Activated naive CD8-positive, alpha-beta T cell (primary cell): ENCODE measurements around the gene DPF3.

Experiments
- H3K27ac Mint-ChIP-seq: one replicate; pipeline ENCODE4 v1.8.0; 2021; ENCODE audit warnings: mixed read lengths
- H3K27me3 Mint-ChIP-seq: one replicate; pipeline ENCODE4 v1.8.0; 2021; ENCODE audit warnings: mixed read lengths
- H3K36me3 Mint-ChIP-seq: one replicate; pipeline ENCODE4 v1.8.0; 2021; ENCODE audit warnings: mixed read lengths
- H3K4me1 Mint-ChIP-seq: one replicate; pipeline ENCODE4 v1.8.0; 2021; ENCODE audit warnings: low read depth, mixed read lengths
- H3K4me3 Mint-ChIP-seq: one replicate; pipeline ENCODE4 v1.8.0; 2021; ENCODE audit warnings: mild to moderate bottlenecking, mixed read lengths
- H3K9me3 Mint-ChIP-seq: one replicate; pipeline ENCODE4 v1.8.0; 2021; ENCODE audit warnings: low read depth, mixed read lengths

DPF3 gene

DNA sequence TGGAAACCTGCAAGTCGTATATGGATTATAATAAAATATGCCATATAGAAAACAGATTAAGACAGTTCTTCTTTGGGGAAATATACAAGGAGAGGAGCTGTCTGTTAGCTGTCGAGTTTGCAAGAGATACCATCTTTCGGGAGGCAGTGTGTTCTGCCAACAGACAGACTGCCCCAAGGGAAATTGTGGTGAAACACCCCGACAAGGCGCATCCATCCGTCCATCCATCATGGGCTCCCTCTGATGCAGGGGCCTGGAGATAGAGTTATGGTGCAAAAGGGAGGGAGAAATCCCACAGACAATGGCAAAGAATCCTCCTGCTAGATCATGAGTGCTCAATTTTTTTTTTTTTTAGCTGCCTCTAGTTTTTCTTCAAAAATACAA, 156.3 kb downstream of the DPF3 start:
- Mint-ChIP-seq H3K27me3 (peaks cover 1% of the 10 kb centered on the region), H3K4me3 (no peak overlapping the region), H3K27ac (no peak overlapping the region), H3K9me3 (no peaks in the 10 kb centered on the region), H3K4me1 (no peaks in the 10 kb centered on the region), H3K36me3 (no peaks in the 10 kb centered on the region)

DNA sequence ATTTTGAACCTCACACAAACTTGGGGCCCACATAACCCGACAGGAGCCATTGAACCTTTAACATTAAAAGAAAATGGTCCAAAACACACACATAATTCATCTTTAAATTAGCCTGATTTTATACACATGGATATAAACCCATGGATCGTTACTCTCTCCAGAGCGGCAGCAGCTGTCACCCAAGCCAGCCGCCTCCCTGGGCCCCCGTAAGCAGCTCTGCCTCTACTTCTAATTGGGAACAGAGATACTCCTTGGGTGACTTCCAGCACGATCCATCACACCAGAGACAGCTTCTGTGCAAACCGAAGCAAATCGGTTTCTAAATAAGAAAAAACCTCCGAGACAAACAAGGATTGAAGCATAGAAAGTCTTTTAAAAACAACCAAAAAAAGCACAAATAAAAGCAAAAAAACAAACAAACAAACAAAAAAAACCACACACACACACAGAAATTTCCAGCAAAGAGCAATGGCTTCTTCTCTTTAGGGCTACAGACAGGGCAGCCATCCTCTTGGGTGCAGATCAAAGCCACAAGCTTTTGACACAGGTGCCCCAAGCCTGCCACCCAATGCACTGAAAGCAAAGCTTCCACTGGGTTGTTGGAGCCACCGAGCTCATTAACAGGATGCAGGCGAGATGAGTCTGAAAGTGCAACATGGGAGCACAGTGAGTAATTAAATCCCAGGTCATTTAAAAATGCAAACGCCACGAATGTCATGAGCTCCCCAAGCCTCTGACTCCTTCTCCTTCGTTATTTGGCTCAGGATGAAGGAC, 156.9 kb downstream of the DPF3 start:
- H3K27me3 Mint-ChIP-seq = peaks cover 1% of the 10 kb centered on the region
- H3K27ac Mint-ChIP-seq = no peak overlapping the region
- no peaks in the 10 kb centered on the region for H3K36me3 Mint-ChIP-seq
- H3K4me1 Mint-ChIP-seq = no peaks in the 10 kb centered on the region
- H3K9me3 Mint-ChIP-seq = no peaks in the 10 kb centered on the region
- no peak overlapping the region for H3K4me3 Mint-ChIP-seq

DNA sequence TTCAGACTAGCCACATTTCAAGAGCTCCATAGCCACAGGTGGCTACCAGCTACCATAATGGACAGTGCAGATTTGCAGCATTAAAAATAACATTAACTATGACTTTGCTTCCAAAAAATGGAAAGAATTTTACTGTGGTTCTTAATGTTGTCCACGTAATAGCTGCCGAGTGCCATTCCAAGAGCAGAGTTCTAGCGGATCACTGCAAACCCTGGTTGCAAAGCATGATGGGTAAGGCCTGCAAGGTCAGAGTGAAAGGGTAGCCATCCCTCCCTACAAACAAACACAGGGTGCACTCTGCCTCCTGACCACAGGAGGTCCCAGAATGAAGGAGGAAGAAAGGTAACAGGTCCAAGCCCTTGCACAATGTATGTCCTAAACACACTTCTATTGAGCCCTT, 157.6 kb downstream of the DPF3 start:
- Mint-ChIP-seq H3K27ac (no peak overlapping the region), H3K36me3 (no peaks in the 10 kb centered on the region), H3K4me1 (no peaks in the 10 kb centered on the region), H3K9me3 (no peaks in the 10 kb centered on the region), H3K4me3 (no peak overlapping the region), H3K27me3 (peaks cover 1% of the 10 kb centered on the region)

DNA sequence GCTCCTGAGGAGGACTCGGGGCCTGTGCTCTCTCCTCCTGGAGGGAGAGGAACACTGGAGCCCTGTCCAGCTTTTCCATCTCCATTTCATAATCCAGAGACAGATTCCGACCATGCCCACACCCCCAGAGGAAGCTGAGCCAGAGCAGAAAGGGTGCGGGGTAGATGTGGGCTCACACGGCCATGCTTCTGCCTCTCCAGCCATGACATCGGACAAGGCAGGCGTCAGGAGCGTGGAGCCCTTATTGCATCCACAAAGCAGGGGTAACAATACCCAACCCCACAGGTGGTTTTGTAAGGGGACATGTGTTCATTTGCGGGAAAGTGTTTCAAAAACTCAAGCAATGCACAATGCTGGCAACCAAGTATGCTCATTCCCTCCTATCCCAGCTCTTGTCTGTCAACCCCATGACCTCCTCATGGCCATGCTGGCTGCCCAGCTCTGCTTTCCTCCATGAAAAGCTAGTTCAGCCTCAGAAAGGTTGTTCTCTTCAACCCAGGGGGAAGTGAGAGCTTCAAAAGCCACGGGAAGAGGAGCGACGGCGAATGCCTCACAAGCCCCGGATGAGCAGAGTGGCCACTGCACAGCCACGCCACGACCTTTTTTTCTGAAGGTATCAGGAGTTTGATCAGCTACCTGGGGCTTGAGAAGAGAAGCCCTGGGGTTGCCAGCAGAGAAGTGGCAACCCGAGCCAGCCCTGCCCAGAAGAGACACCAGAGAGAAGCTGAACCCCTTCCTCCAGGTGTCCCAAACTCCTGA, 161.7 kb downstream of the DPF3 start:
- H3K36me3 Mint-ChIP-seq = peaks cover 3% of the 10 kb centered on the region
- no peak overlapping the region for H3K4me3 Mint-ChIP-seq
- peaks cover 1% of the 10 kb centered on the region for H3K27me3 Mint-ChIP-seq
- H3K27ac Mint-ChIP-seq = no peak overlapping the region
- H3K4me1 Mint-ChIP-seq = no peaks in the 10 kb centered on the region
- H3K9me3 Mint-ChIP-seq = no peaks in the 10 kb centered on the region

DNA sequence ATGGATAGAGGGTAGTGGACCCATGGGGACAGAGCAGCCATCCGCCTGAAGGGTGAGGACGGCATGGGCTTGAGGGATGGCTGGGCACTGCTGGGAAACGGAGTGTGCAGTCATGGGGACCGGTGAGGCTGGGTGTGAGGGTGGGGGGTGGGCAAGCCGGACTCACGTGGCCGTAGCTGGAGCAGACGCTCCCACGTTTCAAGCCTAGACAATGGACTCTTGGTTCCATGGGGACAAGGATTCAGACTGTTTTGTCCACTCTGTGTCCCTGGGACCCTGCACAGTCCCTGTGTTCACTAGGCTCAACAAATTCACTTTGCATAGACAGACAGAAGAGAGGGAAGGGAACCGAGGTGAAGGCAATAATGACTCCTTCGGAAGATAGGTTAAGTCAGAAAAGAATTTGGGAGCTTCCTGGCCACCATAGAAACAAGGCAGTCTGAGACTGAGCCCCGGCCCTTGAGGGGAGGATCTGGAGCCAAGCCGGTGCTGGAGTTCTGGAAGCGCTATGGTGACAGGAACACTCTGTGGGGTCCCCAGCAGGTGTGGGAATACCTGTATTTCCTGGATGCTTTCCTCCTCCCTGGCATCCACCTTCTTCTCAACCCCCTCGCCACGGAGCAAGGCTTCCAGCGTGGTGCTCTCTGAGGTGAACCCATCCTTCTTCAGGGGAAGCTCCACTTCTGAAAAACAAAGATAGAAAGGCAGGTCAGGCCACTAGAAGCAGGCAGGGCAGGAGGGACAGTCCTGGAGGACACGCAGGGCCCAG, 162.5 kb downstream of the DPF3 start:
- Mint-ChIP-seq H3K36me3 (peaks cover 3% of the 10 kb centered on the region), H3K4me1 (no peaks in the 10 kb centered on the region), H3K4me3 (no peak overlapping the region), H3K27me3 (peaks cover 1% of the 10 kb centered on the region), H3K27ac (no peak overlapping the region), H3K9me3 (no peaks in the 10 kb centered on the region)

GRCh38 chr14:72730468-72730867, 163.4 kb downstream of the DPF3 start:
- peaks cover 3% of the 10 kb centered on the region for H3K36me3 Mint-ChIP-seq
- H3K27ac Mint-ChIP-seq = no peak overlapping the region
- H3K27me3 Mint-ChIP-seq = peaks cover 1% of the 10 kb centered on the region
- no peaks in the 10 kb centered on the region for H3K4me1 Mint-ChIP-seq
- H3K4me3 Mint-ChIP-seq = no peak overlapping the region
- H3K9me3 Mint-ChIP-seq = no peaks in the 10 kb centered on the region

DNA sequence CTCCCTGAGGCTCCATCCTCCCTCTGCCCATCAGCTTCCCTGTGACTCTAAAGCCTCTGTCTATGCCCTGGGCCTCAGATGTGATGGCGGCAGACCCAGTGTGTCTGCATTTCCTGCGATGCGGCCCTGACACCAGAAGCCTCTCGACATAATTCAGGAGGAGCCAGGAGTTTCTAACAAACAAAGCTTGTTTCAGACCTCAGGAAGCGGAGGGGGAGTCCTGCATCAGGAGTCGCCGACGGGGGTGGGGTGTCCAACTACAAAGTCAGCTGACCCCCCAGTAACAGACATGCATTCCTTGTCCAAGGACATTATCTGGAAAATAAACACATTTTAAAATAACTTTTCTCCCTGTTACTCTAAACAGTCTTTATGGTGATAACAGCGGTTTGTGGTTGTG, 167.5 kb downstream of the DPF3 start:
- Mint-ChIP-seq H3K9me3 (no peaks in the 10 kb centered on the region), H3K4me3 (no peak overlapping the region), H3K36me3 (peaks cover 6% of the 10 kb centered on the region), H3K27me3 (no peaks in the 10 kb centered on the region), H3K27ac (no peak overlapping the region), H3K4me1 (peaks cover 8% of the 10 kb centered on the region)

DNA sequence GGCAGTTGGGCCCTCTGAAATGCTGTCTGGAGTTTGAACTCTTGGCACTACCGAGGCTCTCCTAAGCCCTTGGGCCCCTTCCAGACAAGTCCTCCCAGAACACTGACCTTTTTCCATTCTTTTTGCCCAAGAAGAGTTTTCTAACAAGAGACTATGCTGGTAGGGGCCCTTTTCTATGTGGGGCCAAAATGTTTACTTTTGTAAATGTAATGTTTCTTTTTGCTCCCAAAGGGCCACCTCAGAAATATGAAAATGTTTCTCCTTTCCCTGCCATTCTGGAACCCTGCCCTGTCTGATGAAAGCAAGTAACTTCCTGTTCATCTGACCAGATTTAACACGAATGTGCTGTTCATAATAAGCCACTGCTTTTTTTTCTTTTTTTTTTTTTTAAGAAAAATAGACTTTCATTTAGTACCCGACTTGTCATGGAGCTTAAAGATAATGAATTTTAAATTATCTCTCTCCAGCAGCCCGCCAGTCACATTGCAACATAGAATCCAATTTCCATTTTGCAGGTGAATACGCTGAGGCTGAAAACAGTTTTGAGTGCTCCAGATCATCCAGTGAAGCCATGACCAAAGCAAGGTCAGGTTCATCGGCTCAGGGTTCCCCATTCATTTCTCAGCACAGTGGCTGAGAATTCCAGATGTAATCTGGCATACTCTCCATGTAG, 169.9 kb downstream of the DPF3 start:
- Mint-ChIP-seq H3K9me3 (no peaks in the 10 kb centered on the region), H3K4me1 (peaks cover 8% of the 10 kb centered on the region), H3K36me3 (peaks cover 6% of the 10 kb centered on the region), H3K27ac (no peak overlapping the region), H3K4me3 (no peak overlapping the region), H3K27me3 (no peaks in the 10 kb centered on the region)

DNA sequence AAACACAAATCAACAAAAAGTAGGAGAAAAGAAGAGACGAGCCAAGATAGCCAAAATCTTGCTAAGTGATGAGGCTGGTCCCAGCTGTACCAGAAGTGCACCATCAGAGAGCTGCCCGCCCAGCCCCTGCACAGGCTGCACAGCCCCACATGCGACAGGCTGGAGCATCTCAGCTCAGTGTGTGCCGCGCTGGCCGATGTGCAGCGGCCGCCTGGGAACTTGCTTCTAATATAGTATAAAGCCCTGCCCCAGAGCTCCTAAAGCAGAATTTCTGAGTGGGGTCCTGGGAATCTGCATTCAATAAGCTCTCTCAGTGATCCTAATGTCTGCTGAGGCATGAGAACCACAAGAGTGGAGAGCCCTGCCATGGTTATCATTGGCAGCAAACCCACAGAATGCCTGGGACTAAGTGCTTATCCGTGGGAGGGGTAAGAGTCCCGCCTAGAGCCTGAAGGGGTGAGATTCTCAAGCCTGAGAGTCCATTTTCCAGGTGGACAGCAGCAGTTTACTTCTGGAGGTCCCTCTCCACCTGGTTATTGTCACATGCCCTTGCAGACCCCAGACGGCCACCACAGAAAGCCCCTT, 171.6 kb downstream of the DPF3 start:
- H3K36me3 Mint-ChIP-seq = peaks cover 3% of the 10 kb centered on the region
- H3K4me1 Mint-ChIP-seq = peaks cover 8% of the 10 kb centered on the region
- H3K9me3 Mint-ChIP-seq = no peaks in the 10 kb centered on the region
- H3K4me3 Mint-ChIP-seq = no peak overlapping the region
- H3K27ac Mint-ChIP-seq = no peak overlapping the region
- no peaks in the 10 kb centered on the region for H3K27me3 Mint-ChIP-seq

DNA sequence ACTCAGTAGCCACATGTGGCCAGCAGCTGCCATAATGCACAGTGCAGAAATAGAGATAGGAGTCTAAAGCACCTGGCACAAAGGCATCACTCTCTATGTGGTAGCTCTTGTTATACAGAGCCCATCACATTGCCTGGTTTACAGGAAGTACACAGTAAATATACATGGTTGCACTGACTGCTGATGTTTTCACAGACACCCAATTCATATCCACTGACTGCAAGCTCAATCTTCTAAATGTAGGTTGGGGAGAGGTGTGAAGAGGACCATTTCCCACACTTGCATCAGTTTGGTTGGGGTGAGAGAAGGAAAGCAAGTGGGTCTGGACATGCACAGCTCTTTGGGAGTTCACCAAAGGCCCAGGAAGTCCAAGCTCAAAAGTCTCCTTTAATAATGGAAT, 172.8 kb downstream of the DPF3 start:
- Mint-ChIP-seq H3K4me1 (peaks cover 18% of the 10 kb centered on the region), H3K27me3 (no peaks in the 10 kb centered on the region), H3K27ac (no peak overlapping the region), H3K36me3 (peaks cover 5% of the 10 kb centered on the region), H3K4me3 (no peak overlapping the region), H3K9me3 (no peaks in the 10 kb centered on the region)

DNA sequence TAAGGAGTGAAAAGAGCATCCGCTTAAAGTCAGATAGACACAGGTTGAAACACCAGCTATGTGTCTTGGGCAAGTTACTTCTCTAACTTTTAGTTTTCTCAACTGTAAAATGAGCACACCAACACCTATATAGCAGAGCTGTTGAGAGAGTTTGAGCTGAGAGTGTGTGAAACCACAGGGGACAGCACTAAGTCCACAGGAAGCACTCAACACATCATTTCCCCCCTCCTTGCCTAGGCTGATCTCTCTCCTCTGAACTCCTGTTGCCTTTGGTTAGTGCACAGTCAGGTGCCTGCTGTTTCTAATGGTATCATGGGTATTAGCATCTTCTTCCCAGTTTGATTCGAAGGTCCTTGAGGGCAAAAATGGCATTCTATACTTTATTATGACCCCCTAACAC, 176.7 kb downstream of the DPF3 start:
- no peak overlapping the region for H3K27ac Mint-ChIP-seq
- H3K4me1 Mint-ChIP-seq = peaks cover 41% of the 10 kb centered on the region
- peaks cover 2% of the 10 kb centered on the region for H3K36me3 Mint-ChIP-seq

GRCh38 chr14:72716476-72716875, 177.4 kb downstream of the DPF3 start:
- Mint-ChIP-seq H3K27ac (no peak overlapping the region), H3K36me3 (peaks cover 2% of the 10 kb centered on the region), H3K9me3 (no peaks in the 10 kb centered on the region), H3K4me3 (no peak overlapping the region), H3K27me3 (no peaks in the 10 kb centered on the region), H3K4me1 (peaks cover 45% of the 10 kb centered on the region)

More for the DNA sequence above, 176.7 kb downstream of the DPF3 start:
- H3K9me3 Mint-ChIP-seq = no peaks in the 10 kb centered on the region
- no peak overlapping the region for H3K4me3 Mint-ChIP-seq
- H3K27me3 Mint-ChIP-seq = no peaks in the 10 kb centered on the region

GRCh38 chr14:72715850-72716228, 178.1 kb downstream of the DPF3 start:
- Mint-ChIP-seq H3K36me3 (peaks cover 2% of the 10 kb centered on the region), H3K27ac (no peak overlapping the region), H3K9me3 (no peaks in the 10 kb centered on the region), H3K4me1 (peaks cover 45% of the 10 kb centered on the region), H3K27me3 (no peaks in the 10 kb centered on the region), H3K4me3 (no peak overlapping the region)

DNA sequence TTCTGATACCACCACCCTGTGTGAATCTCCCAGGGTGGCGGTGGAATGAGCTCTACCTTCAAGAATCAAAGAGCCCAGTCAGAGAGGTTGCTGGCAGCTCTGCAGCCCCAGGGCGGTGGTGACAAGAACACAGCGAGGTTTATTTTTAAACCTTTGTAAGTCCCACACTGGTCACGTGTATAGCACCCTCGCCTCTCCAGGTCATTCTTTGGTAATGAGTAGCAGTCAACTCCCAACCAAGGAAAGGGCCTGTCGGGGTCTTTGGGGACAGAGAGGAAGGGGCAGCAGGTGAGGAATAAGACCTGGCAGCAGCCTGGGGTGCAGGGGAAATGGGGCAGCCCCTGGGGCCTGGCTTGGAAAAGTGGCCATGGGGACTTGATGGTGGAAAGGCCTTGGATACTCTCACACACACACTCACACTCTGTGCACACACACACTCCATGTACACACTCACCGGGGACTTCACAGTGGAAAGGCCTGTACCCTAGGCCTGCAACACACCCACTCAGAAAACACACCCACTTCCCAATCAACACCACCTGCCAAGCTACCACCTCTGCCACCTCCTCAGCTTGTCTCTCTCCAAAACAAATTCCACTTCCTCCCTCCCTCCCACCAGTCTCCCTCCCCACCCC, 178.6 kb downstream of the DPF3 start:
- peaks cover 45% of the 10 kb centered on the region for H3K4me1 Mint-ChIP-seq
- no peak overlapping the region for H3K4me3 Mint-ChIP-seq
- peaks cover 2% of the 10 kb centered on the region for H3K36me3 Mint-ChIP-seq
- H3K27me3 Mint-ChIP-seq = no peaks in the 10 kb centered on the region
- no peaks in the 10 kb centered on the region for H3K9me3 Mint-ChIP-seq
- no peak overlapping the region for H3K27ac Mint-ChIP-seq
